ENCODE measurements around the gene BCL2L12. TPM values are rescaled to one million over a fixed set of nuclear protein-coding genes. Genes with fewer than 3 reads are reported as not detected.

BCL2L12 gene
- total RNA-seq, 6 donors from 2014 or later: 4.2 to 21.3 (median 14.1) TPM

GRCh38 chr19:49696865-49697264 lies 31.1 kb downstream of the BCL2L12 start:
- WGBS, 2 donors: 91% methylated on average over 4 to 7 of the region's 7 CpGs
- no peak for DNase-seq
- H3K9me3 ChIP-seq: no peaks in the 10 kb centered on the region

GRCh38 chr19:49699364-49699763 lies 33.6 kb downstream of the BCL2L12 start:
- 83 to 92% methylated on average over 5 of the region's 5 CpGs for WGBS, 2 donors
- no peaks in the 10 kb centered on the region for H3K4me1 ChIP-seq
- no peak for TF ChIP-seq POLR2A (IDR thresholded peaks at IDR 0.05)
- TF ChIP-seq EP300 (IDR thresholded peaks at IDR 0.05): no peak
- TF ChIP-seq, protein P1, sequence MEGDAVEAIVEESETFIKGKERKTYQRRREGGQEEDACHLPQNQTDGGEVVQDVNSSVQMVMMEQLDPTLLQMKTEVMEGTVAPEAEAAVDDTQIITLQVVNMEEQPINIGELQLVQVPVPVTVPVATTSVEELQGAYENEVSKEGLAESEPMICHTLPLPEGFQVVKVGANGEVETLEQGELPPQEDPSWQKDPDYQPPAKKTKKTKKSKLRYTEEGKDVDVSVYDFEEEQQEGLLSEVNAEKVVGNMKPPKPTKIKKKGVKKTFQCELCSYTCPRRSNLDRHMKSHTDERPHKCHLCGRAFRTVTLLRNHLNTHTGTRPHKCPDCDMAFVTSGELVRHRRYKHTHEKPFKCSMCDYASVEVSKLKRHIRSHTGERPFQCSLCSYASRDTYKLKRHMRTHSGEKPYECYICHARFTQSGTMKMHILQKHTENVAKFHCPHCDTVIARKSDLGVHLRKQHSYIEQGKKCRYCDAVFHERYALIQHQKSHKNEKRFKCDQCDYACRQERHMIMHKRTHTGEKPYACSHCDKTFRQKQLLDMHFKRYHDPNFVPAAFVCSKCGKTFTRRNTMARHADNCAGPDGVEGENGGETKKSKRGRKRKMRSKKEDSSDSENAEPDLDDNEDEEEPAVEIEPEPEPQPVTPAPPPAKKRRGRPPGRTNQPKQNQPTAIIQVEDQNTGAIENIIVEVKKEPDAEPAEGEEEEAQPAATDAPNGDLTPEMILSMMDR (IDR thresholded peaks at IDR 0.05): no peak
- TF ChIP-seq POLR2AphosphoS5 (IDR thresholded peaks at IDR 0.05): no peak
- H3K27ac ChIP-seq: no peak overlapping the region
- ATAC-seq (ENCODE audit: low FRiP score in 2 of 2): no peak
- no peak for DNase-seq
- no peaks in the 10 kb centered on the region for H3K36me3 ChIP-seq
- no peaks in the 10 kb centered on the region for H3K27me3 ChIP-seq
- H3K4me3 ChIP-seq: no peak overlapping the region
- H3K9me3 ChIP-seq: no peaks in the 10 kb centered on the region

More at GRCh38 chr19:49696865-49697264, 31.1 kb downstream of the BCL2L12 start:
- Histone ChIP-seq H3K4me1 (peaks cover 0 to under 1% (median 0%) of the 10 kb centered on the region in 4 donors), H3K27me3 (no peaks in the 10 kb centered on the region), H3K36me3 (no peaks in the 10 kb centered on the region), H3K4me3 (no peak overlapping the region), H3K27ac (no peak overlapping the region)
- TF ChIP-seq, protein P1 (IDR thresholded peaks at IDR 0.05): no peak
- no peak for TF ChIP-seq POLR2A (IDR thresholded peaks at IDR 0.05)
- TF ChIP-seq EP300 (IDR thresholded peaks at IDR 0.05): no peak
- TF ChIP-seq POLR2AphosphoS5 (IDR thresholded peaks at IDR 0.05): no peak
- no peak for ATAC-seq (ENCODE audit: low FRiP score in 2 of 2)

DNA sequence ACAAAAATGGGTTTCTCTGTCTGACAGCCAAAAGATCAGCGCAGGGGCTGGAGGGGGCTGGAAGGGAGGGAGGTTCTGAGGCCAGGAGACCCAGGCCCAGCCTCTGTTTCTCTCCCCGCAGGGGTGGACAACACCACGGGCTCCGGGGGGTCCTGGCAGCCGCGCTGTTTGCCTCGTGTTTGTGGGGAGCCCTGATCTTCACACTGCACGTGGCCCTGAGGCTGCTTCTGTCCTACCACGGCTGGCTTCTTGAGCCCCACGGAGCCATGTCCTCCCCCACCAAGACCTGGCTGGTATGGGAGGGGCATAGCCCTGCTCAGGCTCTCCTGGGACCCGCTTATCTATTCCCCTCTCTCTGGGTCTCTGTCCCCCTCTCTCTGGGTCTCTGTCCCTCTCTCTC lies 34.8 kb downstream of the BCL2L12 start:
- H3K9me3 ChIP-seq: no peaks in the 10 kb centered on the region
- no peaks in the 10 kb centered on the region for H3K27me3 ChIP-seq
- DNase-seq (no peak), ATAC-seq (ENCODE audit: low FRiP score in 2 of 2) (peak in 1 of 2 donors; percentile 30)
- TF ChIP-seq, protein P1 (IDR thresholded peaks at IDR 0.05): no peak
- TF ChIP-seq POLR2AphosphoS5 (IDR thresholded peaks at IDR 0.05) (no peak), EP300 (IDR thresholded peaks at IDR 0.05) (no peak), POLR2A (IDR thresholded peaks at IDR 0.05) (no peak)
- H3K36me3 ChIP-seq: no peaks in the 10 kb centered on the region
- H3K27ac ChIP-seq: no peak overlapping the region
- H3K4me3 ChIP-seq: no peak overlapping the region
- WGBS, 2 donors: 62 to 74% methylated on average over 11 of the region's 11 CpGs
- H3K4me1 ChIP-seq: no peaks in the 10 kb centered on the region

- Histone ChIP-seq H3K4me3 (no peak overlapping the region), H3K9me3 (no peaks in the 10 kb centered on the region), H3K4me1 (no peaks in the 10 kb centered on the region), H3K27ac (no peak overlapping the region), H3K27me3 (no peaks in the 10 kb centered on the region), H3K36me3 (no peaks in the 10 kb centered on the region)
- no peak for ATAC-seq (ENCODE audit: low FRiP score in 2 of 2)
- DNase-seq: peak in 1 of 2 donors; percentile 82
- TF ChIP-seq, protein P1 (IDR thresholded peaks at IDR 0.05): no peak
- TF ChIP-seq POLR2A (IDR thresholded peaks at IDR 0.05) (no peak), POLR2AphosphoS5 (IDR thresholded peaks at IDR 0.05) (no peak), EP300 (IDR thresholded peaks at IDR 0.05) (no peak)
- 77 to 79% methylated on average over 29 to 40 of the region's 40 CpGs for WGBS, 2 donors
Observed at GRCh38 chr19:49701271-49701786, 35.6 kb downstream of the BCL2L12 start.

Measured in upper lobe of left lung (tissue), 6 donors.